ENCODE measurements around the gene GPC3. TPM values are rescaled to one million over a fixed set of nuclear protein-coding genes. Genes with fewer than 3 reads are reported as not detected.

The GPC3 gene
- total RNA-seq, 6 experiments from 2014 or later = not detected

DNA sequence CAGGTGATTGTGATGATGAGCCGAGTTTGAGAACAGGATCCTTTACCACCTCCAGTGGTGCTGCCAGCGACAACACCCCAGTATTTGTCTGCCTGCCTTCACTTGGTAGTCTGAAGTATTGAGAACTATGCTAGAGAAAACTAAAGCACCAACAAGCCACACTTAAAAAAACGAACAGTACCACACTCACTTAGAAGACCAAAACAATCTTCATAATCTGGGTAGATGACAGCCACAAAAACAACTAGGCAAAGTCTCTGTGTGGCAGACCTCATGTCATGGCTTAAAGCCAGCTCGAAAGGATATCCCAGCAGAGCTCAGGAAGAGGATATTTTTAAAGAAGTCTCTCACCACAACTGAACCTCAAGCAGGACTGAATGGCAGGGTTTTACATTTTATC, 236.0 kb downstream of the GPC3 start:
- Mint-ChIP-seq H3K36me3 (ENCODE audit: low read depth) (no peaks in the 10 kb centered on the region), H3K27ac (no peak overlapping the region), H3K4me3 (no peak overlapping the region), H3K27me3 (ENCODE audit: insufficient read depth) (no peaks in the 10 kb centered on the region), H3K9me3 (peaks cover 4% of the 10 kb centered on the region; the same call in 1 of the 2 replicates), H3K4me1 (ENCODE audit: low read depth) (no peaks in the 10 kb centered on the region)
- TF ChIP-seq, protein P1, sequence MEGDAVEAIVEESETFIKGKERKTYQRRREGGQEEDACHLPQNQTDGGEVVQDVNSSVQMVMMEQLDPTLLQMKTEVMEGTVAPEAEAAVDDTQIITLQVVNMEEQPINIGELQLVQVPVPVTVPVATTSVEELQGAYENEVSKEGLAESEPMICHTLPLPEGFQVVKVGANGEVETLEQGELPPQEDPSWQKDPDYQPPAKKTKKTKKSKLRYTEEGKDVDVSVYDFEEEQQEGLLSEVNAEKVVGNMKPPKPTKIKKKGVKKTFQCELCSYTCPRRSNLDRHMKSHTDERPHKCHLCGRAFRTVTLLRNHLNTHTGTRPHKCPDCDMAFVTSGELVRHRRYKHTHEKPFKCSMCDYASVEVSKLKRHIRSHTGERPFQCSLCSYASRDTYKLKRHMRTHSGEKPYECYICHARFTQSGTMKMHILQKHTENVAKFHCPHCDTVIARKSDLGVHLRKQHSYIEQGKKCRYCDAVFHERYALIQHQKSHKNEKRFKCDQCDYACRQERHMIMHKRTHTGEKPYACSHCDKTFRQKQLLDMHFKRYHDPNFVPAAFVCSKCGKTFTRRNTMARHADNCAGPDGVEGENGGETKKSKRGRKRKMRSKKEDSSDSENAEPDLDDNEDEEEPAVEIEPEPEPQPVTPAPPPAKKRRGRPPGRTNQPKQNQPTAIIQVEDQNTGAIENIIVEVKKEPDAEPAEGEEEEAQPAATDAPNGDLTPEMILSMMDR (IDR thresholded peaks at IDR 0.05) = no peak
- no peak for DNase-seq

DNA sequence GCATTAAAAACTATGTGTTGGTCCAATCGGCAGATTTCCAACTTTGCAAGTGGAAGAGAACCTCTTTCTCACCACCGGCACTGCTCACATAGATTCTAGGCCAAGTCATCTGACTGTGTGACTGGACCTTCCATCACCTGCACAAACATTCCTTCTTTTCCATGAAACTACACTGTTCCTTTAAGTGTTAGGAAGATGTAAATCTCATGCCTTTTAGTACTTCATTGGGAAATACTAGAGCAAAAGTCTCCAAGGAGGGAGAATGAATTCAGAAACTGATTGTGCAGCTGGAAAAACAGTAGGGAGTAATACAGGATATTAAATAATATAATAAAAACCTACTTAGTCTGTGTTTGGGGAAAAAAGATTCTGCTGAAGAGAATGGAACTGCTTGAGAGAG, 238.2 kb downstream of the GPC3 start:
- H3K27ac Mint-ChIP-seq = no peak overlapping the region
- H3K4me1 Mint-ChIP-seq (ENCODE audit: low read depth) = no peaks in the 10 kb centered on the region
- no peaks in the 10 kb centered on the region for H3K27me3 Mint-ChIP-seq (ENCODE audit: insufficient read depth)
- H3K36me3 Mint-ChIP-seq (ENCODE audit: low read depth) = no peaks in the 10 kb centered on the region
- DNase-seq = no peak
- H3K9me3 Mint-ChIP-seq = no peaks in the 10 kb centered on the region
- H3K4me3 Mint-ChIP-seq = no peak overlapping the region
- TF ChIP-seq, protein P1 (IDR thresholded peaks at IDR 0.05) = no peak

DNA sequence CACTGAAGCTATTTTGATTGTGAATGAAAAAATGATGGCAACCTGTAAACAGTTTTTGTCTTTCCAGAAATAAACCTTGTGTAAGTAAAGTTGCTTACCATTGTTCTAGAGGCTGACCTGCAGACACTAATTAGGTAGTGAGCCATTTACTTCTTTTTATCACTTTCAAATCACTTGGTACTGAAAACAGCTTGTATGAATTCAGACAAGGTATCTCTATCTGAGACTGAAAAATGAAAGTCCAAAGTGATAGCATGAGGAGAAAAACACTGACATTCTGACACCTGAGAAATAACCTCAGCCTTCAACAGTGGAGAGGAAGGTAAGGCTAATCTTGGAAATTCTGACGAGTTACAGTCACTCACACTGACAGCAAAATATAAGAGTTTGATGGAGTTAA, 238.8 kb downstream of the GPC3 start:
- Mint-ChIP-seq H3K36me3 (ENCODE audit: low read depth) (no peaks in the 10 kb centered on the region), H3K27ac (no peak overlapping the region), H3K9me3 (no peaks in the 10 kb centered on the region), H3K4me1 (ENCODE audit: low read depth) (no peaks in the 10 kb centered on the region), H3K27me3 (ENCODE audit: insufficient read depth) (no peaks in the 10 kb centered on the region), H3K4me3 (no peak overlapping the region)
- DNase-seq = no peak
- TF ChIP-seq, protein P1 (IDR thresholded peaks at IDR 0.05) = no peak

DNA sequence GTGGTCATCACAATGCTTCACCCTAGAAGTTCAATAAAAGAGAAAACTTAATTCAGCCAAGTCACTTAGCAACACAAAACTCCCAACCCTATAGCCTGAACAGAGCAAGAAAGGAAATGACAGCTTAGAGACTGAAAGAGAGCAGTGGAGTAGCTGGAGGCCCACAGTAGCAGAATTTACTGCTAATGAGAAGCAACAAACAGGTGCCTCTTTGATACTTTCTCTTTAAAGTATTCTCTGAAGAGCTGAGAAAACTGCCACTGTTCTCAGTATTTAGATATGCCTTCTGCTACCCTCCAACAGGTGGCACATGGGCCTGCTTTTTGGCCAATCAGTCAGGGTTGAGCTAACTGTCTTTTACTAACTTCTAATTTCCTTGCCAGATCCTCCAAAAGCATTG, 240.0 kb downstream of the GPC3 start:
- H3K27me3 Mint-ChIP-seq (ENCODE audit: insufficient read depth) = no peaks in the 10 kb centered on the region
- no peaks in the 10 kb centered on the region for H3K4me1 Mint-ChIP-seq (ENCODE audit: low read depth)
- DNase-seq = no peak
- H3K4me3 Mint-ChIP-seq = no peak overlapping the region
- TF ChIP-seq, protein P1 (IDR thresholded peaks at IDR 0.05) = no peak
- no peaks in the 10 kb centered on the region for H3K9me3 Mint-ChIP-seq
- no peak overlapping the region for H3K27ac Mint-ChIP-seq
- H3K36me3 Mint-ChIP-seq (ENCODE audit: low read depth) = no peaks in the 10 kb centered on the region

- Mint-ChIP-seq H3K9me3 (no peaks in the 10 kb centered on the region), H3K4me1 (ENCODE audit: low read depth) (no peaks in the 10 kb centered on the region), H3K27me3 (ENCODE audit: insufficient read depth) (no peaks in the 10 kb centered on the region), H3K4me3 (no peak overlapping the region), H3K36me3 (ENCODE audit: low read depth) (no peaks in the 10 kb centered on the region), H3K27ac (no peak overlapping the region)
- TF ChIP-seq, protein P1 (IDR thresholded peaks at IDR 0.05) = no peak
- no peak for DNase-seq
Observed at GRCh38 chrX:133742602-133743305, 242.6 kb downstream of the GPC3 start.
